ENCODE results near the gene IGSF21. TPM values are rescaled to one million over a fixed set of nuclear protein-coding genes. Genes with fewer than 3 reads are reported as not detected.

Gene IGSF21
- total RNA-seq, 1 experiment from 2014 or later = not detected

DNA sequence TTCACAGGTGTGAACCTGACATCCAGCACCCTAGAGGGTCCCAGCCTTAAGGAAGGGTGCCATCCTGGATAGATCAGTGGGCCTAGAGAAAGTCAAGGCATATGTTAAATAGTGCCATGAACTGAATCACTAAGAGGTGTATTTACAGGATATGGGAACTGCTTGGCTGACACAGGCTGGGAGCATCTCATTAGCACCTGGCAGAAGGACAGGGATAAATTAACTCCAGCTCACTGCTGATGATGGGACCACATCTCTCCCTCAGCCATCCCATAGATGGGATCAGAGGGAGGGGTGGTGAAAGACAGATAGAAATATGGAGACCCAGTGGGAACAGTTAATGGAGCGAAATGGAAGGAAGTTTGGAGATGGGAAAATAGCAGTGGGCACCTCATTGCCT is 122.0 kb downstream of the IGSF21 start:
- in situ Hi-C loops (cut with HindIII; ENCODE audit: low pct_unique_long_range_greater_than_20kb, low sequenced_read_pairs) = no loop called here
- no peak for DNase-seq (ENCODE audit: low read depth, low spot score)

DNA sequence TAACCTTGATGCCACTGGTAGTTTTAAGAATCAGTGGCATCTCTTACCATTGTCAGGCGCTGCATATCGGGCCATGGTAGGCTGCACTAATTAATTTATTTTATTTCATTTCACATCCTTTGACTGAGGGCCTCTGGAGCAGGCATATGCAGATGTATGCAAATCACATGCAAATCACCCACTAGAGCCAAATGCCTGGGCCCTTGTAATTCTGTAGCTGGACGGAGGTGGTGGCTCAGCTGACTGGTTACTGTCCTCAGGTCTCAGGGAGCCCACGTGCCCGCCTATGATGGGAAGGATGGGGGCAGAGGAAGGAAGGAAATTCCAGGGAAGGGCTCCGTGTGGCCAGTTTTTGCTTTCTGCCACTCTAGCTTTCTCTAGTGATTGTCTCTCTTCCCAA is 122.7 kb downstream of the IGSF21 start:
- no peak for DNase-seq (ENCODE audit: low read depth, low spot score)
- in situ Hi-C loops (cut with HindIII; ENCODE audit: low pct_unique_long_range_greater_than_20kb, low sequenced_read_pairs) = no loop called here

DNA sequence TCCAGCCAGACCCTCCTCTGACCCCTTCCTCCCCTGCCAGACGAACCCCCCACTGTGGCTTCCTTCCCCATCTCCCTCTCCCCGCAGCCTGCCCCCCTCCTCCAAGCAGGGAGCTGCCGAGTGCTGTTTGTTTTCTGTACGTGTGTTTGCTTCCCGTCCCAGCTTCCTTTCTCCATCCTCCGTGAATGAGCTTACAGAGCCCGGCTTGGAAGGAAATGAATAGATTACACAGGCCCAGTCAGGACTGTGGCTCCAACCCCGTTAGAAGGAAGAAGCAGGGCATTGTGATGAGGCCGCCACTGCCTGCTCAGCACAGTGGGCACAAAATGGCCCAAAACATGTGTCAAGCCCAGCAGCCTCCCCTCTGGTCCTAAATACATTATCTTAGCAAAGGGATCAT is 123.2 kb downstream of the IGSF21 start:
- no peak for DNase-seq (ENCODE audit: low read depth, low spot score)
- in situ Hi-C loops (cut with HindIII; ENCODE audit: low pct_unique_long_range_greater_than_20kb, low sequenced_read_pairs) = no loop called here

DNA sequence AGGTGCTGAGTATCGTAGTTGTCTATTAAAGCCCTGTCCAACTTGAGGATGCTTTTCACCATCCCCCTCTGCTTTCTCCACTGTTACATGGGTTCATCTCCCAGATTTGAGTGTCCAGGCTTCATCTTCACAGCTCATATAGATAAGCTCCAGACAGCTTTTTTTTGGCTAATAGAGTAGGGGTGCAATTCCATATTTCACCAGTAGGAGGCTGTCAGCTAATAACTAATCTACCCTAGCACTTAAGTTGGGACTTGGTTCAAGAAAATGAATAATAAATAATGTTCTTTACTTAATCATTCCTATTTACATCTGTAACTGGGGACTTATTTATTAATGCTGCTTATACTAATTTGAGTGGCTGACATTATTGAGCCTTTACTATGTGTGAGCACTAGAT is 124.5 kb downstream of the IGSF21 start:
- peak; percentile 3 for DNase-seq (ENCODE audit: low read depth, low spot score)
- in situ Hi-C loops (cut with HindIII; ENCODE audit: low pct_unique_long_range_greater_than_20kb, low sequenced_read_pairs) = no loop called here

DNA sequence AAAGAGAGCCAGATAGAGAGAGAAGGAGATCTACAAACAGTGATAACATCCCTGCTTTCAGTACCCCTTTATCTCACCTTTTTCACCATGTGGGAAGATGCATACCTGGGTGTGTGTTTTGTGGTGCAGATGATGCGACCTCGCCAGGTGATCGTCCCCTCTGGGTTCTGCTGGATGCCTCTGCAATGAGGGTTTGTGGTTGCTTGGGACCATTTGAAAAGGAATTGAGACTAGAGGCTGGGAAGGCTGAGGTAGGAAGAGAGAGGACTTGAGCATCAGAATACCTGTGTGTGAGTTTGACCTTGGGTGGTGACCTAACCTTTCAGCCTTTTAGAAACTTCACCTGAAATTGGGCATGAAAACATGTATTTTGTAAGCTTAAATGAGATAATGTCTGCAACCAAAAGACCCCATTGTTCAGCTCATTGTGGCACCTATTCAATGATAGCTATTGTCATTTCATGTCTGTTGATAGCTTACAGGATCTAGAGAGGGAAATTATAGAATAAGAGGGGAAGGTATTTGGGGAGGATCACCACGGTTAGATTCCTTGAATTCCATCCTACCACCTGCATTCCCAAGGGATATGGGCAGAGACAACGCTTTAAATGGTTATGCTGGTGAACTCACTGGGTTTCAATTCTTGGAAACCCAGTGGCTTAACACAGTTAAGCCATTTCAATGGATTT is 125.7 kb downstream of the IGSF21 start:
- in situ Hi-C loops (cut with HindIII; ENCODE audit: low pct_unique_long_range_greater_than_20kb, low sequenced_read_pairs) = no loop called here

DNA sequence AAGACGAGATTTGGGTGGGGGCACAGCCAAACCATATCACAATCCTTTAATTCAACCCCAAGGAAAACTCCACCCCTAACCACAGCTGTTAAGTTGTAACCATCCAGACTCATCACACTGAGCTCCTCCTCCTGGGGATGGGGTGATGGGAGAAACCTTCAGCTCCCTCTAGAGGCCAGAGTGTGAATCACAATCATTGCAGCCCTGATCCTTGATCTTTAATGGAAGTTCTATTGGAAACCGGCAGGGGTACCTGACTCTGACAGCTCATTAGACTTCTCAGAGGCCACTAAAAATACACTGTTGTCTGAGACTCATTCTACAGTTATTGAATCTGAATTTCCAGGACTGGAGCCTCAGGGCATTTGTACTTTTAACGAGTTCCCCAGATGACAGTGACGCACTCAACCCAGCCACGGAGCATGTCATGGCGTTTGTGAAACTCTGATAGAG is 127.2 kb downstream of the IGSF21 start:
- DNase-seq (ENCODE audit: low read depth, low spot score) = peak; percentile 86
- in situ Hi-C loops (cut with HindIII; ENCODE audit: low pct_unique_long_range_greater_than_20kb, low sequenced_read_pairs) = no loop called here

More for the DNA sequence above, 125.7 kb downstream of the IGSF21 start:
- DNase-seq (ENCODE audit: low read depth, low spot score) = no peak

GRCh38 chr1:18237371-18237770 is 129.8 kb downstream of the IGSF21 start:
- no peak for DNase-seq (ENCODE audit: low read depth, low spot score)
- in situ Hi-C loops (cut with HindIII; ENCODE audit: low pct_unique_long_range_greater_than_20kb, low sequenced_read_pairs) = no loop called here

DNA sequence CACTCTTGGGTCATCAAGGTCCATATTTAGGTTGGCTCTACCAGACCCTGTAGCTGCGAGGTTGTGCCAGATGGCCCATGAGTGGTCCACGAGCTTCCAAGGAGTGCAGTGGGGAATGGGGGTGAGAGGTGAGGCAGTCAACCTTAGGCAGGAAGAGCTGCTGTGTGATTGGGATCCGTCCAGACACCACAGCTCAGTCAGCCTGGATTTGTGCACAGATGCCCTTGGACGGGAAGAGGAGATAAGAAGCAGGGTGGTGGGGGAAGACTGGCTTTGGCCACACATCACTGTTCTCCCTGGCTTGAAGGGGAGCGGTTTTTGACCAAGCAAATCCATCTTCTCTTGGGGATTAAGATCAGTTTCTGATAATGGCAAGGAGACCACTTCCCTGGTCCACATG is 130.6 kb downstream of the IGSF21 start:
- in situ Hi-C loops (cut with HindIII; ENCODE audit: low pct_unique_long_range_greater_than_20kb, low sequenced_read_pairs) = no loop called here
- no peak for DNase-seq (ENCODE audit: low read depth, low spot score)

DNA sequence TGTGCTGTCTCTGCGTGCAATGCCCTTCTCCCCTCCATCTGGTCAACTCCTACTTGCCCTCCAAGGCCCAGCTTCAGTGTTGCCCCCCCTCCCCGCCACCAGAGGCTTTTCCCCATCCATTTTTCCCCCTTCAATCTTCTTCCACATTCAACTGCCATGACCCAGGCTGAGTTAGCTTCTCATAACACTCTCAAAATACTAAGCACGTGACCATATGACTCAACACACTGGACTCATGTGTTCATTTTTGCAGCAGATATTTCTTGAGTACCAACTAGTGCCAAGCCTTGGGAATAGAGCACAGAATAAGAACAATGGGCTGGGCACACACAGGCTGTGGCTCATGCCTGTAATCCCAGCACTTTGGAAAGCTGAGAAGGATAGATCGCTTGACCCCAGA is 132.1 kb downstream of the IGSF21 start:
- no peak for DNase-seq (ENCODE audit: low read depth, low spot score)
- in situ Hi-C loops (cut with HindIII; ENCODE audit: low pct_unique_long_range_greater_than_20kb, low sequenced_read_pairs) = no loop called here

DNA sequence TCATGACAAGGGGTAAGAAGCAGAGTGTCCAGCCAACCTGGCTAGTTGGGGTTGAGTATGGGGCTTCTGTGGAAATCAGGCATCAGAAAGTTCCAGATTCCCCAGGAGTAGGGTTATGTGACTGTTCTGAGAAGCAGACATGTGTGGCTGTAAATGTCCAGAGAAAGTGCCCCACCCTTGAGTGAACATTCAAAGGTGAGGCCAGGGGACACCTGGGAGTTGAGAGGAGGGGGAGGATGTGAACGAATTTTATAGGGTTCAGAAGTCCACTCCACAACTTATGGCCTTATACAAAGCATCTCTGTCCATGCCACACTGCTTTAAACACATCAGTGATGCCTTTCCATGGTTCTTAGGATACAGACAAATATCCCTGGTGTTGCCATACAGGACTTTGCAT is 133.3 kb downstream of the IGSF21 start:
- in situ Hi-C loops (cut with HindIII; ENCODE audit: low pct_unique_long_range_greater_than_20kb, low sequenced_read_pairs) = no loop called here
- no peak for DNase-seq (ENCODE audit: low read depth, low spot score)

DNA sequence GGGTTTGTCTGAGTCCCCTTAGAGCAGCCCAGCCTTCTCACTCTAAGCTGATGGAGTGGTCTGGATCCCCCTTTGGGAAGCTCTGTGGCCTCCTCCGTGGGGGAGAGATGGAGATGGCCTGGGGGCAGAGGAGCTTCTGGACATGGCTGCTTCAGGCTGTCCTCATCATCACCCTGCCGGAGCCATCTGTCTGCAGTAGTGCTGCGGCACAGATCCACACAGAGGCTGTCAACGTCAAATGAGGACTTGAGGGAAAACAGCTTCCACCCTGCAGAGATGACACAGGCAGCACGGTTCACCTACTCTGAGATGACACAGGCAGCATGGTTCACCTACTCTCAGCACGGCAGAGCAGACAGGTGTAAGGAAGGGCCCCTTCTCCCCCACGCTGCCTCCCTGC is 134.3 kb downstream of the IGSF21 start:
- in situ Hi-C loops (cut with HindIII; ENCODE audit: low pct_unique_long_range_greater_than_20kb, low sequenced_read_pairs) = no loop called here
- DNase-seq (ENCODE audit: low read depth, low spot score) = no peak

- in situ Hi-C loops (cut with HindIII; ENCODE audit: low pct_unique_long_range_greater_than_20kb, low sequenced_read_pairs) = no loop called here
- DNase-seq (ENCODE audit: low read depth, low spot score) = no peak
Observed at GRCh38 chr1:18243503-18244175, 136.0 kb downstream of the IGSF21 start.

DNA sequence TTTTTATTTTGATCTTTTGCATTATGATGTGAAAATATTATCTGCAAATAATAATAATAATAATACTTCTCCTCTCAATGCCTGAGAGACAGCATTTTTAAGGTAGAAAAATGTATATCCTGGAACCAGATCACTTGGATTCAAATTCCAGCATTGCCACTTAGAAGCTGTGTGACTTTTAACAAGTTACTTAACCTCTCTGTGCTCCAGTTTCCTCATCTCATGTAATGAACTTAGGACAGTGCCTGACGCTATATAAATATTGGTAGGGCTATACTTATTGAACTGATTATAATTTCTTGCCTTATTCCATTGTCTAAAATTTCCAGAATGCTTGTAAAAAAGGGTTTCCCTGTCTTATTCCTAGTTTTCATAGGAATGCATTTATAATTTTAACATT is 137.2 kb downstream of the IGSF21 start:
- in situ Hi-C loops (cut with HindIII; ENCODE audit: low pct_unique_long_range_greater_than_20kb, low sequenced_read_pairs) = no loop called here
- DNase-seq (ENCODE audit: low read depth, low spot score) = no peak

DNA sequence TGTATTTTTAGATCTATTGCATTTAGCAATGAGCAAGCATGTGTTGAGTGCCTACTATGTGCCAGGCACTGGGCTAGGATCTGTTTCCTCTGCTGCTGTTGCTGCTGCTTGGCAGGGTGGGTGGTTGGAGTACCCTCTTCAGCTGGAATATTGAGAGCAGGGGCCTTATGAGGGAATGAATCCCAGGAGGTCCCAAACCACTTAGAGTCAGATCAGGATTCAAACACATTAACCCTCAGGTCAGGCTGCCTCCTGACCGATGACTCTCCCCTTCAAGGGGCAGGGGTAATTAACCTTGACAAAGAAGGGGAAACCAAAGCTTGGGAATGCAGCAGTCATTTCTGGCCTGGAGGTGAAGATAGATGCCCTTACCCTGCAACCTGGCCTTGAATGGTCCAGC is 138.0 kb downstream of the IGSF21 start:
- DNase-seq (ENCODE audit: low read depth, low spot score) = no peak
- in situ Hi-C loops (cut with HindIII; ENCODE audit: low pct_unique_long_range_greater_than_20kb, low sequenced_read_pairs) = no loop called here

- in situ Hi-C loops (cut with HindIII; ENCODE audit: low pct_unique_long_range_greater_than_20kb, low sequenced_read_pairs) = no loop called here
- DNase-seq (ENCODE audit: low read depth, low spot score) = peak; percentile 44
Observed at GRCh38 chr1:18246543-18246942, 138.9 kb downstream of the IGSF21 start.

DNA sequence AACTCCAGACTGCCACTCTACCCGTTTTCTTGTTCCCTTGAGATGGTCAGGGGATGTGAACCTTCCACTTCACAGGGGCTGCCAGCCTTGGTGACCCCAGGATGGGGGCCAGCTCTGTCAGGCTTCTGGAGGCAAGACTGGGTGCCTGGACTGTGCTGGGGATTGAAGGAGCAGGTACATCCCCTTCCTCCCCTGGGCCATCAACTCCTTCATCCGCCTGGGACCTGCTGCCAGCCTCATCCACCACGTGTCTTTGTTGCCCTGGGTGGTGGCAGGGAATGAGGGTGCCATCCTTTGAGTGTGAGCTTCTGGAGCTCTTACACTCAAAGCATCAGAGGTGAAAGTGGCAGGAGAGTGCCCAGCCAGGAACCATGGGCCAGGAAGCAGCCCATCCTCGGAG is 139.6 kb downstream of the IGSF21 start:
- in situ Hi-C loops (cut with HindIII; ENCODE audit: low pct_unique_long_range_greater_than_20kb, low sequenced_read_pairs) = no loop called here
- no peak for DNase-seq (ENCODE audit: low read depth, low spot score)

GRCh38 chr1:18249631-18250030 is 142.0 kb downstream of the IGSF21 start:
- DNase-seq (ENCODE audit: low read depth, low spot score) = no peak
- in situ Hi-C loops (cut with HindIII; ENCODE audit: low pct_unique_long_range_greater_than_20kb, low sequenced_read_pairs) = no loop called here

DNA sequence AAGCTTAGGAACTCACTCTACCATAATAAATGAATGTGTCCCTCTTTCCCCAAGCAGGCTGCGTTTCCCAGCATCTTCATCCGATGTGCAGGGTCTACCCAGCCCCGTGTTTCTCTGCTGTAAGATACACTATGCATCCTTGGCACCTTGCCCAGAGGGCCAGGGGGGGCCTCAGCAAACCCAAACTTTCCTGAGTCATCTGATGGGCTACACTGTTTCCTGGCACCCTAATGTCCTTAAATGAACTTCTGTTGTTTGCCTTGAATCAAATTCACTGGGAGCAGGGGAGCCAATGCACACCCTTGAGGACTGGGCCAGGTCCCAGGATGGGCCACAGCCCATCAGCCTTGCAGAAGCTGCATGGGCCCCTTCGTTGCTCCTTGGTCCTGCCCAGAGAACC is 145.5 kb downstream of the IGSF21 start:
- in situ Hi-C loops (cut with HindIII; ENCODE audit: low pct_unique_long_range_greater_than_20kb, low sequenced_read_pairs) = no loop called here
- DNase-seq (ENCODE audit: low read depth, low spot score) = no peak
